IMR-90 (cell line): ENCODE results near the gene METTL2B. TPM values are rescaled to one million over a fixed set of nuclear protein-coding genes. Genes with fewer than 3 reads are reported as not detected.
"Not testable (repeated sequence)": the region's sequence is repeated elsewhere in the genome, so short reads cannot be mapped to it uniquely, and the experiment has no call there.

ENCODE experiments used
- ATAC-seq: fragments of 200-7000 bp; cut with Tn5 transposase; 2 replicates; pipeline ENCODE4 v1.9.1; 2020; ENCODE audit warnings: low read depth, mild to moderate bottlenecking, moderate library complexity
- BruUV-seq: library from RNA; stranded (reverse); fragments of 400-500 nt; replicated peaks from 2 replicates; lab custom pipeline; 2021; lab: Mats Ljungman, UMichigan
- CTCF ChIA-PET: fragments of 300-600 bp; formaldehyde crosslinking; extraction: SDS; loops from one replicate; lab custom pipeline; 2021; ENCODE audit warnings: antibody characterized with exemption; lab: Yijun Ruan, JAX
- POLR2A ChIA-PET: fragments of 300-600 bp; sonication (Branson Sonifier 250); formaldehyde crosslinking; loops from one replicate; lab custom pipeline; 2022; ENCODE audit warnings: antibody characterized with exemption; ENCODE audit not compliant: unreplicated experiment; lab: Charles Lee
- DNase-seq: peaks from one replicate; pipeline ENCODE4 v3.0.0; 2013
- H2AFZ ChIP-seq: replicated peaks from 2 replicates; pipeline ENCODE3; 2013; ENCODE audit warnings: low read length, mild to moderate bottlenecking; ENCODE audit not compliant: poor library complexity
- H2AK5ac ChIP-seq: 2 replicates; pipeline ENCODE4 v1.6.1; 2013; ENCODE audit warnings: low read depth, low read length, inconsistent platforms
- H2AK9ac ChIP-seq: replicated peaks from 2 replicates; pipeline ENCODE3; 2013; ENCODE audit warnings: mild to moderate bottlenecking, low read depth, low read length, moderate library complexity; ENCODE audit not compliant: poor library complexity
- H2BK120ac ChIP-seq: 2 replicates; pipeline ENCODE4 v1.6.1; 2013; ENCODE audit warnings: low read depth, low read length, inconsistent platforms
- H2BK15ac ChIP-seq: 3 replicates; pipeline ENCODE4 v1.6.1; 2013; ENCODE audit warnings: low read depth, low read length, inconsistent platforms
- H2BK20ac ChIP-seq: 2 replicates; pipeline ENCODE4 v1.6.1; 2013; ENCODE audit warnings: low read depth, mild to moderate bottlenecking, inconsistent platforms, low read length, moderate library complexity
- H2BK5ac ChIP-seq: 2 replicates; pipeline ENCODE4 v1.6.1; 2013; ENCODE audit warnings: mild to moderate bottlenecking, low read depth, low read length, inconsistent platforms; ENCODE audit not compliant: poor library complexity, severe bottlenecking
- H3K14ac ChIP-seq: replicated peaks from 2 replicates; pipeline ENCODE4 v1.6.1; 2013; ENCODE audit warnings: low read depth, low read length, inconsistent platforms
- H3K18ac ChIP-seq: 2 replicates; pipeline ENCODE4 v1.6.1; 2013; ENCODE audit warnings: low read depth, low read length, control low read depth
- H3K23ac ChIP-seq: 2 replicates; pipeline ENCODE4 v1.6.1; 2013; ENCODE audit warnings: low read depth, low read length, inconsistent platforms
- H3K27ac ChIP-seq: 2 replicates; pipeline ENCODE4 v1.5.1; 2013; ENCODE audit warnings: mild to moderate bottlenecking, control low read depth, low read length; ENCODE audit not compliant: insufficient read depth
- H3K27me3 ChIP-seq: 2 replicates; pipeline ENCODE4 v1.6.1; 2013; ENCODE audit warnings: low read length; ENCODE audit not compliant: control insufficient read depth, insufficient read depth
- H3K36me3 ChIP-seq: 2 replicates; pipeline ENCODE4 v1.6.1; 2013; ENCODE audit warnings: low read length, mixed read lengths; ENCODE audit not compliant: control insufficient read depth, insufficient read depth
- H3K4ac ChIP-seq: 2 replicates; pipeline ENCODE4 v1.6.1; 2013; ENCODE audit warnings: low read depth, low read length, inconsistent platforms
- H3K4me1 ChIP-seq: 2 replicates; pipeline ENCODE4 v1.6.1; 2013; ENCODE audit warnings: low read length, mixed read lengths; ENCODE audit not compliant: control insufficient read depth, insufficient read depth
- H3K4me2 ChIP-seq: 2 replicates; pipeline ENCODE4 v1.6.1; 2013; ENCODE audit warnings: low read depth, mild to moderate bottlenecking, control low read depth, low read length, moderate library complexity
- H3K4me3 ChIP-seq: 2 replicates; pipeline ENCODE4 v1.5.1; 2013; ENCODE audit warnings: low read depth, mild to moderate bottlenecking, control low read depth, low read length, moderate library complexity; ENCODE audit not compliant: insufficient read depth
- H3K56ac ChIP-seq: 2 replicates; pipeline ENCODE4 v1.6.1; 2013; ENCODE audit warnings: low read length, inconsistent platforms; ENCODE audit not compliant: insufficient read depth; ENCODE audit errors: extremely low read depth
- H3K79me1 ChIP-seq, 2 experiments: 2 replicates each; pipeline ENCODE4 v1.6.1; 2013; ENCODE audit warnings: low read length in 2 of 2, inconsistent platforms in 1 of 2, low read depth in 1 of 2
- H3K9ac ChIP-seq: 2 replicates; pipeline ENCODE4 v1.6.1; 2013; ENCODE audit warnings: low read depth, low read length, control low read depth
- H3K9me1 ChIP-seq: 2 replicates; pipeline ENCODE4 v1.6.1; 2013; ENCODE audit warnings: low read length, inconsistent platforms; ENCODE audit not compliant: insufficient read depth
- H3K9me3 ChIP-seq: 2 replicates; pipeline ENCODE4 v1.6.1; 2013; ENCODE audit warnings: low read length; ENCODE audit not compliant: control insufficient read depth, insufficient read depth
- H4K20me1 ChIP-seq: 2 replicates; pipeline ENCODE4 v1.6.1; 2013; ENCODE audit warnings: low read length, inconsistent platforms; ENCODE audit not compliant: insufficient read depth
- H4K5ac ChIP-seq: 2 replicates; pipeline ENCODE4 v1.6.1; 2013; ENCODE audit warnings: mild to moderate bottlenecking, low read depth, low read length, control low read depth
- H4K8ac ChIP-seq, 2 experiments: 2 replicates each; pipeline ENCODE4 v1.6.1; 2013; ENCODE audit warnings: low read depth in 2 of 2, low read length in 2 of 2, control low read depth in 1 of 2, inconsistent platforms in 1 of 2
- H4K91ac ChIP-seq: 2 replicates; pipeline ENCODE4 v1.6.1; 2013; ENCODE audit warnings: low read depth, low read length, inconsistent platforms; ENCODE audit not compliant: insufficient read depth
- WGBS, 2 experiments: methylation state at CpG; one replicate each; pipeline versions ENCODE4 v1.1.5 to v1.1.7; 2013; ENCODE audit warnings: missing lambda C conversion rate in 2 of 2; ENCODE audit not compliant: insufficient read length in 1 of 2; ENCODE audit errors: extremely low coverage in 2 of 2; 5-methylcytosine and 5-hydroxymethylcytosine counted together
- dilution Hi-C: fragments of 300-500 bp; cut with HindIII; formaldehyde crosslinking; loops from one replicate; pipeline ENCODE4 v1.14.3; 2018; ENCODE audit warnings: low sequenced_read_pairs; ENCODE audit not compliant: unreplicated experiment
- in situ Hi-C: fragments of 300-500 bp; cut with MboI; formaldehyde crosslinking; loops from 3 replicates; pipeline ENCODE4 v1.14.3; 2019; ENCODE audit warnings: low sequenced_read_pairs, inconsistent platforms, mixed read lengths
- intact Hi-C: fragments of 100-400 bp; cut with micrococcal nuclease; formaldehyde crosslinking; loops from 2 replicates; pipeline ENCODE4 v1.10.0; 2022
- polyA plus RNA-seq, 3 experiments: library from polyadenylated mRNA; depleted of rRNA; stranded (reverse); fragments of >200 nt; gene quantifications; 2 replicates each; pipeline ENCODE4 v1.2.3, GENCODE V29; 2012; ENCODE audit warnings: low replicate concordance in 1 of 3
- total RNA-seq: library from RNA; depleted of rRNA; stranded (reverse); fragments of >200 nt; gene quantifications from 2 replicates; pipeline ENCODE4 v1.2.3, GENCODE V29; 2012

The METTL2B gene
- total and polyA plus RNA-seq, 2 of the 4 experiments (the other 2 are of a cell fraction), result 18.0 to 34.2 TPM

DNA sequence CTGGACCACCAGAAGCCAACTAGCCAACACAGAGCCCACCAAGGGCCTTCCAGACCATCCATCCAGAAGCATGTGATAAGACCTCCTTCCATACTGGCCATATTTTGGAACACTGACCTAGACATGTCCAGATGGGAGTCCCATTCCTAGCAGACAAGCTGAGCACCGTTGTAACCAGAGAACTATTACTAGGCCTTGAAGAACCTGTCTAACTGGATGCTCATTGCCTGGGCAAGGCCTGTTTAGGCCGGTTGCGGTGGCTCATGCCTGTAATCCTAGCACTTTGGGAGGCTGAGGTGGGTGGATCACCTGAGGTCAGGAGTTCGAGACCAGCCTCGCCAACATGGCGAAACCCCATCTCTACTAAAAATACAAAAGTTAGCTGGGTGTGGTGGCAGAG lies 19.2 kb upstream of the METTL2B start:
- BruUV-seq, result TSS peak; percentile 46
- peak overlapping the region; percentile 66; the same call in 1 of the 2 replicates for H3K9ac ChIP-seq
- H3K4me2 ChIP-seq, result peak overlapping the region; percentile 82
- H4K91ac ChIP-seq, H2BK20ac ChIP-seq, H3K36me3 ChIP-seq, dilution Hi-C loops, H3K27me3 ChIP-seq, H4K8ac ChIP-seq, POLR2A ChIA-PET, H2BK15ac ChIP-seq, H3K9me1 ChIP-seq, CTCF ChIA-PET, H3K18ac ChIP-seq, H4K5ac ChIP-seq, H3K4ac ChIP-seq, H3K27ac ChIP-seq, H3K9me3 ChIP-seq, H2BK120ac ChIP-seq, H3K14ac ChIP-seq, H3K56ac ChIP-seq, intact Hi-C loops, ATAC-seq, H2BK5ac ChIP-seq, H2AFZ ChIP-seq, H2AK5ac ChIP-seq, DNase-seq: not testable (repeated sequence)
- peak overlapping the region; percentile 82; the same call in 1 of the 2 replicates for H3K4me3 ChIP-seq
- H3K79me1 ChIP-seq, result peaks cover 14 to 41% of the 10 kb centered on the region in 2 experiments; a peak in 3 of 4 replicates
- peak overlapping the region; percentile 74 for H2AK9ac ChIP-seq
- in situ Hi-C loops, result loop anchor here (25.0 kb wide), 1 partner anchor 430 kb away; no protein-coding TSS in a partner anchor
- H3K23ac ChIP-seq, result peak overlapping the region; percentile 68; the same call in 1 of the 2 replicates
- peaks cover 17% of the 10 kb centered on the region for H3K4me1 ChIP-seq
- peaks cover 24% of the 10 kb centered on the region for H4K20me1 ChIP-seq
- WGBS, 2 experiments, result no CpG with 5 or more reads among the region's 6 CpGs
